Measurements from ENCODE around the gene NFYC. TPM values are rescaled to one million over a fixed set of nuclear protein-coding genes. Genes with fewer than 3 reads are reported as not detected.
"Not testable (repeated sequence)": the region's sequence is repeated elsewhere in the genome, so short reads cannot be mapped to it uniquely, and the experiment has no call there.

The NFYC gene
- total RNA-seq, 2 experiments from 2014 or later, result 85.7 to 99.2 TPM

- Mint-ChIP-seq H3K36me3 (ENCODE audit: low read depth) (peaks cover 41% of the 10 kb centered on the region), H3K4me1 (peaks cover 67% of the 10 kb centered on the region), H3K27ac (no peak overlapping the region), H3K4me3 (no peak overlapping the region), H3K9me3 (peaks cover 3% of the 10 kb centered on the region), H3K27me3 (no peaks in the 10 kb centered on the region)
- ChIA-PET CTCF (interaction anchor here (1.0 to 6.6 kb wide), 4 partner anchors 8 to 150 kb away, joined by 3 to 40 read pairs (median 4); partner anchors contain the start of gene NFYC), POLR2A (interaction anchor here (1.7 kb wide), 1 partner anchor 8 kb away, joined by 6 read pairs; the partner anchor contains the start of gene NFYC)
- DNase-seq, result no peak
These were observed 8.3 kb downstream of the NFYC start for GRCh38 chr1:40699787-40700186.

GRCh38 chr1:40701684-40702083 is 10.2 kb downstream of the NFYC start:
- peaks cover 3% of the 10 kb centered on the region for H3K9me3 Mint-ChIP-seq
- H3K27me3 Mint-ChIP-seq, result no peaks in the 10 kb centered on the region
- ChIA-PET CTCF (interaction anchor here (1.4 to 6.6 kb wide), 3 partner anchors 9 to 32 kb away, joined by 3 to 40 read pairs (median 5); partner anchors contain the start of gene NFYC), POLR2A (no interaction called here)
- H3K36me3 Mint-ChIP-seq (ENCODE audit: low read depth), result peaks cover 35% of the 10 kb centered on the region
- no peak for DNase-seq
- H3K4me1 Mint-ChIP-seq, result peaks cover 55% of the 10 kb centered on the region
- H3K4me3 Mint-ChIP-seq, result no peak overlapping the region
- H3K27ac Mint-ChIP-seq, result no peak overlapping the region

GRCh38 chr1:40702810-40703209 is 11.3 kb downstream of the NFYC start:
- ChIA-PET POLR2A (interaction anchor here (1.4 kb wide), 1 partner anchor 11 kb away, joined by 6 read pairs; the partner anchor contains the start of gene NFYC), CTCF (interaction anchor here (1.4 to 6.6 kb wide), 4 partner anchors 11 to 71 kb away, joined by 3 to 40 read pairs (median 4); partner anchors contain the start of gene NFYC)
- H3K4me1 Mint-ChIP-seq, result peaks cover 45% of the 10 kb centered on the region
- not testable (repeated sequence) for H3K9me3 Mint-ChIP-seq, H3K4me3 Mint-ChIP-seq, H3K27me3 Mint-ChIP-seq, DNase-seq
- peaks cover 24% of the 10 kb centered on the region for H3K36me3 Mint-ChIP-seq (ENCODE audit: low read depth)
- peak overlapping the region; percentile 13 for H3K27ac Mint-ChIP-seq

- POLR2A ChIA-PET, result interaction anchor here (1.4 kb wide), 1 partner anchor 12 kb away, joined by 6 read pairs; the partner anchor contains the start of gene NFYC
- peaks cover 3% of the 10 kb centered on the region for H3K9me3 Mint-ChIP-seq
These were observed 11.8 kb downstream of the NFYC start for GRCh38 chr1:40703316-40703715.

GRCh38 chr1:40704817-40705733 is 13.6 kb downstream of the NFYC start:
- CTCF ChIA-PET, result interaction anchor here (0.6 to 6.6 kb wide), 3 partner anchors 13 to 69 kb away, joined by 3 to 40 read pairs (median 4); partner anchors contain the start of gene NFYC
- H3K4me3 Mint-ChIP-seq, result no peak overlapping the region
- peaks cover 46% of the 10 kb centered on the region for H3K4me1 Mint-ChIP-seq
- no peaks in the 10 kb centered on the region for H3K9me3 Mint-ChIP-seq
- DNase-seq, result no peak
- no peak overlapping the region for H3K27ac Mint-ChIP-seq
- no peaks in the 10 kb centered on the region for H3K27me3 Mint-ChIP-seq
- POLR2A ChIA-PET, result no interaction called here
- peaks cover 15% of the 10 kb centered on the region for H3K36me3 Mint-ChIP-seq (ENCODE audit: low read depth)

More at GRCh38 chr1:40703316-40703715, 11.8 kb downstream of the NFYC start:
- Mint-ChIP-seq H3K36me3 (ENCODE audit: low read depth) (peaks cover 23% of the 10 kb centered on the region), H3K27ac (peak overlapping the region; percentile 13), H3K27me3 (no peaks in the 10 kb centered on the region), H3K4me3 (no peak overlapping the region), H3K4me1 (peaks cover 47% of the 10 kb centered on the region)
- DNase-seq, result no peak
- CTCF ChIA-PET, result interaction anchor here (1.5 to 6.6 kb wide), 3 partner anchors 11 to 71 kb away, joined by 4 to 40 read pairs (median 4); partner anchors contain the start of gene NFYC

GRCh38 chr1:40706626-40707025 is 15.1 kb downstream of the NFYC start:
- Mint-ChIP-seq H3K4me1 (peaks cover 58% of the 10 kb centered on the region), H3K9me3 (no peaks in the 10 kb centered on the region), H3K27me3 (no peaks in the 10 kb centered on the region), H3K36me3 (ENCODE audit: low read depth) (peaks cover 20% of the 10 kb centered on the region), H3K4me3 (no peak overlapping the region), H3K27ac (no peak overlapping the region)
- POLR2A ChIA-PET, result no interaction called here
- no peak for DNase-seq
- CTCF ChIA-PET, result no interaction called here

- Mint-ChIP-seq H3K27ac (peak overlapping the region; percentile 92), H3K36me3 (ENCODE audit: low read depth) (peaks cover 29% of the 10 kb centered on the region), H3K9me3 (no peaks in the 10 kb centered on the region), H3K27me3 (no peaks in the 10 kb centered on the region), H3K4me3 (peak overlapping the region; percentile 84), H3K4me1 (peaks cover 65% of the 10 kb centered on the region)
- DNase-seq, result no peak
- ChIA-PET POLR2A (no interaction called here), CTCF (interaction anchor here (2.3 to 2.4 kb wide), 2 partner anchors 15 to 17 kb away, joined by 7 read pairs; partner anchors contain the start of gene NFYC)
These were observed 17.2 kb downstream of the NFYC start for GRCh38 chr1:40708750-40709099.

- H3K4me1 Mint-ChIP-seq, result peaks cover 63% of the 10 kb centered on the region
- ChIA-PET CTCF (interaction anchor here (1.2 to 2.4 kb wide), 4 partner anchors 8 to 49 kb away, joined by 5 to 7 read pairs (median 6); partner anchors contain the start of gene NFYC), POLR2A (no interaction called here)
- no peaks in the 10 kb centered on the region for H3K9me3 Mint-ChIP-seq
- DNase-seq, result peak; percentile 89
- peak overlapping the region; percentile 92 for H3K27ac Mint-ChIP-seq
- peaks cover 29% of the 10 kb centered on the region for H3K36me3 Mint-ChIP-seq (ENCODE audit: low read depth)
- H3K27me3 Mint-ChIP-seq, result no peaks in the 10 kb centered on the region
- H3K4me3 Mint-ChIP-seq, result peak overlapping the region; percentile 84
These were observed 17.7 kb downstream of the NFYC start for GRCh38 chr1:40709100-40709801.

GRCh38 chr1:40709802-40710278 is 18.3 kb downstream of the NFYC start:
- Mint-ChIP-seq H3K27me3 (no peaks in the 10 kb centered on the region), H3K4me1 (peaks cover 61% of the 10 kb centered on the region), H3K27ac (peak overlapping the region; percentile 92), H3K36me3 (ENCODE audit: low read depth) (peaks cover 24% of the 10 kb centered on the region), H3K9me3 (no peaks in the 10 kb centered on the region), H3K4me3 (peak overlapping the region; percentile 84)
- no peak for DNase-seq
- POLR2A ChIA-PET, result interaction anchor here (0.6 kb wide), 1 partner anchor 277 kb away, joined by 3 read pairs; no protein-coding TSS in a partner anchor
- CTCF ChIA-PET, result interaction anchor here (0.6 to 2.4 kb wide), 7 partner anchors 9 to 243 kb away, joined by 3 to 7 read pairs (median 5); partner anchors contain the start of gene NFYC

- Mint-ChIP-seq H3K4me1 (peaks cover 60% of the 10 kb centered on the region), H3K27ac (peak overlapping the region; percentile 67), H3K36me3 (ENCODE audit: low read depth) (peaks cover 25% of the 10 kb centered on the region), H3K27me3 (no peaks in the 10 kb centered on the region), H3K9me3 (no peaks in the 10 kb centered on the region), H3K4me3 (peak overlapping the region; percentile 84)
- DNase-seq, result no peak
- ChIA-PET POLR2A (interaction anchor here (0.6 kb wide), 1 partner anchor 276 kb away, joined by 3 read pairs; no protein-coding TSS in a partner anchor), CTCF (interaction anchor here (0.6 to 2.0 kb wide), 6 partner anchors 8 to 242 kb away, joined by 3 to 5 read pairs (median 4); no protein-coding TSS in a partner anchor)
These were observed 19.2 kb downstream of the NFYC start for GRCh38 chr1:40710581-40711315.

- peak overlapping the region; percentile 67 for H3K27ac Mint-ChIP-seq
- peaks cover 68% of the 10 kb centered on the region for H3K4me1 Mint-ChIP-seq
- POLR2A ChIA-PET, result no interaction called here
These were observed 20.2 kb downstream of the NFYC start for GRCh38 chr1:40711465-40712404.

More at GRCh38 chr1:40711465-40712404, 20.2 kb downstream of the NFYC start:
- Mint-ChIP-seq H3K9me3 (no peaks in the 10 kb centered on the region), H3K27me3 (no peaks in the 10 kb centered on the region), H3K4me3 (peak overlapping the region; percentile 8), H3K36me3 (ENCODE audit: low read depth) (peaks cover 31% of the 10 kb centered on the region)
- CTCF ChIA-PET, result interaction anchor here (0.9 to 1.6 kb wide), 3 partner anchors 7 to 13 kb away, joined by 3 to 4 read pairs (median 4); no protein-coding TSS in a partner anchor
- no peak for DNase-seq
